Esophagus (tissue), 2 donors: ENCODE results near the gene CDC25A. TPM values are rescaled to one million over a fixed set of nuclear protein-coding genes. Genes with fewer than 3 reads are reported as not detected.

Source experiments
- H3K27ac ChIP-seq, 2 donors: one replicate each; pipeline ENCODE4 v1.5.1; 2013; ENCODE audit warnings: low read depth in 2 of 2, mild to moderate bottlenecking in 2 of 2, inconsistent platforms in 1 of 2, low read length in 1 of 2, moderate library complexity in 1 of 2
- H3K27me3 ChIP-seq, 2 donors: one replicate each; pipeline ENCODE4 v1.6.1; 2013; ENCODE audit warnings: low read length in 2 of 2, control low read depth in 1 of 2, mild to moderate bottlenecking in 1 of 2; ENCODE audit not compliant: insufficient read depth in 2 of 2, control insufficient read depth in 1 of 2
- H3K36me3 ChIP-seq, 2 donors: one replicate each; pipeline ENCODE4 v1.6.1; 2013; ENCODE audit warnings: low read length in 1 of 2; ENCODE audit not compliant: control insufficient read depth in 2 of 2, insufficient read depth in 2 of 2
- H3K4me1 ChIP-seq, 2 donors: one replicate each; pipeline ENCODE4 v1.6.1; 2013; ENCODE audit warnings: low read length in 1 of 2; ENCODE audit not compliant: control insufficient read depth in 2 of 2, insufficient read depth in 2 of 2
- H3K4me3 ChIP-seq, 2 donors: one replicate each; pipeline ENCODE4 v1.5.1; 2013; ENCODE audit warnings: low read length in 2 of 2, mild to moderate bottlenecking in 2 of 2, low read depth in 1 of 2, moderate library complexity in 1 of 2
- H3K9me3 ChIP-seq, 2 donors: one replicate each; pipeline ENCODE4 v1.6.1; 2013; ENCODE audit warnings: mild to moderate bottlenecking in 2 of 2, low read depth in 1 of 2, low read length in 1 of 2, moderate library complexity in 1 of 2; ENCODE audit not compliant: control insufficient read depth in 2 of 2, insufficient read depth in 1 of 2
- WGBS, 2 donors: extraction: QIAGEN DNeasy Blood & Tissue Kit; methylation state at CpG; one replicate each; pipeline ENCODE4 v1.1.7; 2013; 5-methylcytosine and 5-hydroxymethylcytosine counted together
- polyA plus RNA-seq, 2 donors: library from polyadenylated mRNA; stranded (reverse); fragments of 200-250 nt; gene quantifications; one replicate each; pipeline ENCODE4 v1.2.3, GENCODE V29; 2013
- donor health status: healthy with polysubstance abuse.
- donor health status: Bipolar disorder and iron deficiency.

The CDC25A gene
- polyA plus RNA-seq, 2 donors, result 1.8 to 2.9 TPM

GRCh38 chr3:48151807-48152427 lies 36.3 kb downstream of the CDC25A start:
- WGBS, 2 donors, result 45 to 50% methylated on average over 8 of the region's 8 CpGs
- Histone ChIP-seq H3K4me1 (peaks cover 2 to 5% of the 10 kb centered on the region in 2 donors), H3K27me3 (no peaks in the 10 kb centered on the region), H3K36me3 (no peaks in the 10 kb centered on the region), H3K4me3 (no peak overlapping the region), H3K27ac (peak overlapping the region; percentile 35 to 43), H3K9me3 (no peaks in the 10 kb centered on the region)

- Histone ChIP-seq H3K27ac (peak overlapping the region in 1 of 2 donors; percentile 35), H3K36me3 (no peaks in the 10 kb centered on the region), H3K4me3 (no peak overlapping the region), H3K27me3 (no peaks in the 10 kb centered on the region), H3K4me1 (peaks cover 2 to 5% of the 10 kb centered on the region in 2 donors), H3K9me3 (no peaks in the 10 kb centered on the region)
- WGBS, 2 donors, result 32 to 33% methylated on average over 8 of the region's 8 CpGs
These were observed 37.0 kb downstream of the CDC25A start for GRCh38 chr3:48151058-48151806.

GRCh38 chr3:48143992-48144391 lies 44.2 kb downstream of the CDC25A start:
- peaks cover 0 to 3% of the 10 kb centered on the region in 2 donors for H3K4me1 ChIP-seq
- H3K27me3 ChIP-seq, result no peaks in the 10 kb centered on the region
- H3K27ac ChIP-seq, result no peak overlapping the region
- H3K4me3 ChIP-seq, result no peak overlapping the region
- 80 to 85% methylated on average over 5 of the region's 5 CpGs for WGBS, 2 donors
- H3K9me3 ChIP-seq, result no peaks in the 10 kb centered on the region
- no peaks in the 10 kb centered on the region for H3K36me3 ChIP-seq

GRCh38 chr3:48143567-48143966 lies 44.6 kb downstream of the CDC25A start:
- Histone ChIP-seq H3K27ac (no peak overlapping the region), H3K9me3 (no peaks in the 10 kb centered on the region), H3K27me3 (no peaks in the 10 kb centered on the region), H3K4me1 (peaks cover 0 to 3% of the 10 kb centered on the region in 2 donors), H3K4me3 (no peak overlapping the region), H3K36me3 (no peaks in the 10 kb centered on the region)
- 91 to 92% methylated on average over 3 of the region's 3 CpGs for WGBS, 2 donors

GRCh38 chr3:48142316-48142870 lies 45.8 kb downstream of the CDC25A start:
- no peaks in the 10 kb centered on the region for H3K36me3 ChIP-seq
- no peaks in the 10 kb centered on the region for H3K9me3 ChIP-seq
- H3K27ac ChIP-seq, result peak overlapping the region; percentile 75 to 87
- H3K4me1 ChIP-seq, result peaks cover 0 to 3% of the 10 kb centered on the region in 2 donors
- WGBS, 2 donors, result 56 to 59% methylated on average over 11 of the region's 11 CpGs
- no peaks in the 10 kb centered on the region for H3K27me3 ChIP-seq
- no peak overlapping the region for H3K4me3 ChIP-seq

GRCh38 chr3:48141604-48142137 lies 46.5 kb downstream of the CDC25A start:
- H3K36me3 ChIP-seq, result no peaks in the 10 kb centered on the region
- peak overlapping the region; percentile 75 to 87 for H3K27ac ChIP-seq
- H3K4me3 ChIP-seq, result no peak overlapping the region
- no peaks in the 10 kb centered on the region for H3K9me3 ChIP-seq
- no peaks in the 10 kb centered on the region for H3K27me3 ChIP-seq
- peaks cover 0 to 3% of the 10 kb centered on the region in 2 donors for H3K4me1 ChIP-seq
- WGBS, 2 donors, result 81 to 83% methylated on average over 8 to 9 of the region's 9 CpGs

- Histone ChIP-seq H3K36me3 (no peaks in the 10 kb centered on the region), H3K4me3 (no peak overlapping the region), H3K27me3 (no peaks in the 10 kb centered on the region), H3K4me1 (peaks cover 0 to 3% of the 10 kb centered on the region in 2 donors), H3K9me3 (no peaks in the 10 kb centered on the region), H3K27ac (peak overlapping the region; percentile 71 to 87)
- WGBS, 2 donors, result 82 to 89% methylated on average over 2 of the region's 2 CpGs
These were observed 47.1 kb downstream of the CDC25A start for GRCh38 chr3:48140936-48141603.

GRCh38 chr3:48140336-48140757 lies 47.9 kb downstream of the CDC25A start:
- Histone ChIP-seq H3K4me3 (no peak overlapping the region), H3K27ac (no peak overlapping the region), H3K36me3 (no peaks in the 10 kb centered on the region), H3K9me3 (no peaks in the 10 kb centered on the region), H3K27me3 (no peaks in the 10 kb centered on the region), H3K4me1 (peaks cover 0 to 3% of the 10 kb centered on the region in 2 donors)
- WGBS, 2 donors, result 46 to 48% methylated on average over 9 of the region's 9 CpGs

- peak overlapping the region; percentile 80 to 91 for H3K27ac ChIP-seq
- H3K4me3 ChIP-seq, result no peak overlapping the region
- 74 to 82% methylated on average over 7 of the region's 7 CpGs for WGBS, 2 donors
- no peaks in the 10 kb centered on the region for H3K36me3 ChIP-seq
- peaks cover 0 to 3% of the 10 kb centered on the region in 2 donors for H3K4me1 ChIP-seq
- H3K9me3 ChIP-seq, result no peaks in the 10 kb centered on the region
- H3K27me3 ChIP-seq, result no peaks in the 10 kb centered on the region
These were observed 50.7 kb downstream of the CDC25A start for GRCh38 chr3:48137425-48137999.
